IPS-20b (cell line): ENCODE data around the gene TPO.
"Not testable (repeated sequence)": the region's sequence is repeated elsewhere in the genome, so short reads cannot be mapped to it uniquely, and the experiment has no call there.

Source experiments
- H3K27ac ChIP-seq: one replicate; pipeline ENCODE4 v1.5.1; 2013; ENCODE audit warnings: low read length
- H3K27me3 ChIP-seq: 2 replicates; pipeline ENCODE4 v1.6.1; 2013; ENCODE audit warnings: mild to moderate bottlenecking, low read length, inconsistent platforms; ENCODE audit not compliant: insufficient read depth
- H3K36me3 ChIP-seq: 2 replicates; pipeline ENCODE4 v1.6.1; 2013; ENCODE audit warnings: low read depth, mild to moderate bottlenecking, inconsistent platforms, low read length, moderate library complexity; ENCODE audit not compliant: insufficient read depth
- H3K4me1 ChIP-seq: 2 replicates; pipeline ENCODE4 v1.6.1; 2013; ENCODE audit warnings: mild to moderate bottlenecking, control low read depth, inconsistent platforms, low read length, moderate library complexity; ENCODE audit not compliant: insufficient read depth
- H3K4me3 ChIP-seq: 2 replicates; pipeline ENCODE4 v1.5.1; 2013; ENCODE audit warnings: mild to moderate bottlenecking, low read length, inconsistent platforms
- H3K9ac ChIP-seq: 2 replicates; pipeline ENCODE4 v1.6.1; 2013; ENCODE audit warnings: low read depth, mild to moderate bottlenecking, inconsistent platforms, low read length, moderate library complexity
- H3K9me3 ChIP-seq: 2 replicates; pipeline ENCODE4 v1.6.1; 2013; ENCODE audit warnings: mild to moderate bottlenecking, low read depth, low read length, inconsistent platforms; ENCODE audit not compliant: insufficient read depth

The TPO gene

DNA sequence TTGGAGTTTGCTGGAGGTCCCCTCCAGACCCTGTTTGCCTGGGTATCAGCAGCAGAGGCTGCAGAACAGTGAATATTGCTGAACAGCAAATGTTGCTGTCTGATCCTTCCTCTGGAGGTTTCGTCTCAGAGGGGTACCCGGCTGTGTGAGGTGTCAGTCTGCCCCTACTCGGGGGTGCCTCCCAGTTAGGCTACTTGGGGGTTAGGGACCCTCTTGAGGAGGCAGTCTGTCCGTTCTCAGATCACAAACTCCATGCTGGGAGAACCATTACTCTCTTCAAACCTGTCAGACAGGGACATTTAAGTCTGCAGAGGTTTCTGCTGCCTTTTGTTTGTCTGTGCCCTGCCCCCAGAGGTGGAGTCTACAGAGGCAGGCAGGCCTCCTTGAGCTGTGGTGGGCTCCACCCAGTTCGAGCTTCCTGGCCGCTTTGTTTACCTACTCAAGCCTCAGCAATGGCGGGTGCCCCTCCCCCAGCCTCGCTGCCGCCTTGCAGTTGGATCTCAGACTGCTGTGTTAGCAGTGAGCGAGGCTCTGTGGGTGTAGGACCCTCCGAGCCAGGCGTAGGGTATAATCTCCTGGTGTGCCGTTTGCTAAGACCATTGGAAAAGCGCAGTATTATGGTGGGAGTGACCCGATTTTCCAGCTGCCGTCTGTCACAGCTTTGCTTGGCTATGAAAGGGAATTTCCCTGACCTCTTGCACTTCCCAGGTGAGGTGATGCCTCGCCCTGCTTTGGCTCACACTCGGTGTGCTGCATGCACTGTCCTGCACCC, 25.1 kb upstream of the TPO start:
- H3K27me3 ChIP-seq, H3K27ac ChIP-seq, H3K9me3 ChIP-seq, H3K4me1 ChIP-seq, H3K36me3 ChIP-seq: not testable (repeated sequence)
- Histone ChIP-seq H3K9ac (peak overlapping the region; percentile 65), H3K4me3 (peak overlapping the region; percentile 63)

GRCh38 chr2:1390118-1390517, 23.1 kb upstream of the TPO start:
- not testable (repeated sequence) for H3K4me1 ChIP-seq, H3K4me3 ChIP-seq, H3K36me3 ChIP-seq, H3K9ac ChIP-seq, H3K27ac ChIP-seq, H3K27me3 ChIP-seq, H3K9me3 ChIP-seq

GRCh38 chr2:1393321-1393720, 19.9 kb upstream of the TPO start:
- H3K27ac ChIP-seq: no peak overlapping the region
- H3K27me3 ChIP-seq: no peaks in the 10 kb centered on the region; the same call in 1 of the 2 replicates
- H3K9ac ChIP-seq: no peak overlapping the region
- no peaks in the 10 kb centered on the region for H3K36me3 ChIP-seq
- H3K9me3 ChIP-seq: no peaks in the 10 kb centered on the region
- H3K4me3 ChIP-seq: no peak overlapping the region
- peaks cover 3% of the 10 kb centered on the region; the same call in 1 of the 2 replicates for H3K4me1 ChIP-seq

DNA sequence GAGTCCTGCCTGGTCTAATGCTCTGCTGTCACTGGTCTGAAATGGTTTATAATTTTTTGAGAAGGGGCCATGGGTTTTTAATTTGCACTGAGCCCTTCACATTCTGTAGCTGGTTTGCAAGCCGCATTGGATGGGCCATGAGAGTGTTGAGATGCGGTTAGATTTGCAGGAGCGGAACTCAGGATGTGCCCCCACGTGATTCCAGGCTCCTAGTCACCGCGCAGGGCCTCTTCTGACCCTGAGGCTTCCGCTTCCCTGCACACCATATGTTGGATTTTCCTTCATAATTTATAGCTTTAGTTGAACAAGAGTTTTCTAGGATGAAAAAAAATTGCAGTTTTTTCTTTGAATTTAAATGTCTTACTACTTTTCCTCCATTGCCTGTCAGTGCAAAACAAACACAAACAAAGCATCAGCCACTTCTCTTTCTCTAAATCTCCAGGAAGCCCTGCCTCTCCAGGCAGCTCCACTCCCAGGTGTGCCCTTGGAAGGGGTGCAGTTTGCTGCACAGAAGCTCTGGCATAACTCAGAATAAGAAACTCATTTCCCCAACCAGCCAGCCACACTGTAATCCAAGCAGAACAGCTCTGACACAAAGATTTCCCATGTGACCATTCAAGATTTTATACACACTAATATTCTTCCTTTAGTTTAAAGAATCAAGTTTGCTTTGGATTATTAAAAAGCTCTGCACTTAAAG, 18.4 kb upstream of the TPO start:
- H3K27me3 ChIP-seq: no peaks in the 10 kb centered on the region

DNA sequence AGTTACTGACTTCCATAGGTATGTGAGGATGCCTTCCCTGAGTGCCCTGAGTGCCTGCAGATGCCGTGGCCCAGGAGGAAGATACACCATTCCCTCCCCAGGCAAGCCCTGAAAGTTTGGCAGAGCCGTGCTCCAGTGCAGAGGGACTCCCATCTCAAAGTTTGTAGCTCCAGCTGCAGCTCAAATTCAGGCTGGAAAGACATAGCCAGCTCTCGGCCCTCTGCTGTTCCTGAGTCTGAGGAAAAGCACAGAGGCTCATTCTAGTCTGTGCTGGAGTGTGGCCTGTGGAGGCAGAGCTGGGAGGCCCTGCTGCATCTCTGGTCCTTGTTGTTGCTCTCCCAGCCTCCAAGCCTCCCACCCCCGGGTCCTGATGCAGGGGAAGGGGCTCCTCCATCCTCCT, 15.9 kb upstream of the TPO start:
- H3K36me3 ChIP-seq: no peaks in the 10 kb centered on the region
- H3K4me3 ChIP-seq: no peak overlapping the region
- no peaks in the 10 kb centered on the region for H3K4me1 ChIP-seq
- no peaks in the 10 kb centered on the region for H3K9me3 ChIP-seq
- no peaks in the 10 kb centered on the region for H3K27me3 ChIP-seq
- H3K27ac ChIP-seq: no peak overlapping the region
- H3K9ac ChIP-seq: no peak overlapping the region

More for the DNA sequence above, 18.4 kb upstream of the TPO start:
- no peak overlapping the region for H3K27ac ChIP-seq
- H3K9ac ChIP-seq: no peak overlapping the region
- H3K4me1 ChIP-seq: no peaks in the 10 kb centered on the region
- no peaks in the 10 kb centered on the region for H3K9me3 ChIP-seq
- no peaks in the 10 kb centered on the region for H3K36me3 ChIP-seq
- H3K4me3 ChIP-seq: no peak overlapping the region

GRCh38 chr2:1398191-1398590, 15.1 kb upstream of the TPO start:
- Histone ChIP-seq H3K27ac (no peak overlapping the region), H3K4me1 (no peaks in the 10 kb centered on the region), H3K4me3 (no peak overlapping the region), H3K9ac (no peak overlapping the region), H3K27me3 (no peaks in the 10 kb centered on the region), H3K36me3 (no peaks in the 10 kb centered on the region), H3K9me3 (no peaks in the 10 kb centered on the region)

GRCh38 chr2:1400943-1401735, 12.1 kb upstream of the TPO start:
- Histone ChIP-seq H3K36me3 (no peaks in the 10 kb centered on the region), H3K27ac (no peak overlapping the region), H3K9ac (no peak overlapping the region), H3K27me3 (no peaks in the 10 kb centered on the region), H3K4me3 (no peak overlapping the region), H3K4me1 (no peaks in the 10 kb centered on the region), H3K9me3 (no peaks in the 10 kb centered on the region)

- H3K4me3 ChIP-seq: no peak overlapping the region
- H3K27me3 ChIP-seq: no peaks in the 10 kb centered on the region
- no peak overlapping the region for H3K27ac ChIP-seq
- no peaks in the 10 kb centered on the region for H3K9me3 ChIP-seq
- H3K4me1 ChIP-seq: no peaks in the 10 kb centered on the region
- H3K9ac ChIP-seq: no peak overlapping the region
- no peaks in the 10 kb centered on the region for H3K36me3 ChIP-seq
These were observed 11.2 kb upstream of the TPO start for GRCh38 chr2:1402064-1402463.

DNA sequence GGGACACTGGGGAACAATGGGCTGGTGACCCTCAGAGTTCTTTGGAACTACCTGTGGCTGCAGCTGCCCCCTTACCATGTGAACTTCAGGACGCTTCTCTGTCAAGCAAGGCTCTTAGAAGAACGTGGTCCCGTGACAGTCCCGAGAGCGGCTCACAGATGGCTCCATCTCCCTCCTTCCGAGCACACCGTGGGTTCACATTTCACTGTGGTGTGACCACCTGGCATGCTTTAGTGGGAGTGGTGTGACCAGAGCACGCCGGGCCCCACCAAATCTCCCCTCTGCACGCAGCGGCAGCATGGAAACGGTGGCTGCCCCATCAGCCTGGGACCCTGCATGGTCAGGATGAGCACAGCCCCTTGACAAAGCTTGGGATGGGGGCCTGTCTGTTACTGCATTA, 9.7 kb upstream of the TPO start:
- no peaks in the 10 kb centered on the region for H3K36me3 ChIP-seq
- no peak overlapping the region for H3K9ac ChIP-seq
- no peaks in the 10 kb centered on the region for H3K4me1 ChIP-seq
- no peak overlapping the region for H3K27ac ChIP-seq
- H3K27me3 ChIP-seq: no peaks in the 10 kb centered on the region
- H3K4me3 ChIP-seq: no peak overlapping the region
- no peaks in the 10 kb centered on the region for H3K9me3 ChIP-seq

GRCh38 chr2:1405124-1405523, 8.1 kb upstream of the TPO start:
- Histone ChIP-seq H3K4me1 (no peaks in the 10 kb centered on the region), H3K27ac (no peak overlapping the region), H3K9me3 (no peaks in the 10 kb centered on the region), H3K27me3 (peaks cover 1% of the 10 kb centered on the region; the same call in 1 of the 2 replicates), H3K36me3 (no peaks in the 10 kb centered on the region), H3K9ac (no peak overlapping the region), H3K4me3 (no peak overlapping the region)

DNA sequence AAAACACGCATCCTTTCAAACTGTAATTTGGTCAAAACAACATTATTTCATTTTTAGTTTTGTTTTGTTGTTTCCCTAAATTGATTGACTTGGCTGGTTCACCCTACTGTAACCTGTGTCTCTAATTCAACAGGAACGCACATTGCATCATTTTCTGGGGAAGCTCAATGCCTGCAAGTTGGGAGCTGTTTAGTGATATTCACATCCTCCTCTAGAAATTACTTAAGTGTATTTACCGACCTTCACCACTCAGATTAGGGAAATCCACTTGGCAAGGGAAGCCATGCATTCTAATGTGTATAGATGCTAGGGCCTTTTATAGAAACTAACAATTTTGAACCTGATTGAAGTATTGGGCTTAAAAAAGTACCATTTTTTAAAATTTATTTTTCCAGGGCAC, 7.3 kb upstream of the TPO start:
- H3K27me3 ChIP-seq: peaks cover 10% of the 10 kb centered on the region; the same call in 1 of the 2 replicates
- no peaks in the 10 kb centered on the region for H3K9me3 ChIP-seq
- no peak overlapping the region for H3K9ac ChIP-seq
- H3K27ac ChIP-seq: no peak overlapping the region
- H3K4me3 ChIP-seq: no peak overlapping the region
- H3K4me1 ChIP-seq: no peaks in the 10 kb centered on the region
- H3K36me3 ChIP-seq: no peaks in the 10 kb centered on the region
